SK-N-DZ (cell line): ENCODE data around the gene CFAP100.

Experiments
- DNase-seq: peaks from one replicate; pipeline ENCODE4 v3.0.0-alpha.2; 2015; ENCODE audit warnings: low spot score

Gene CFAP100

GRCh38 chr3:126421573-126422119 lies 26.9 kb downstream of the CFAP100 start:
- DNase-seq = no peak

- no peak for DNase-seq
These were observed 27.4 kb downstream of the CFAP100 start for GRCh38 chr3:126422121-126422520.

- no peak for DNase-seq
These were observed 27.9 kb downstream of the CFAP100 start for GRCh38 chr3:126422571-126423091.

- no peak for DNase-seq
These were observed 28.7 kb downstream of the CFAP100 start for GRCh38 chr3:126423191-126424038.

GRCh38 chr3:126424039-126424717 lies 29.5 kb downstream of the CFAP100 start:
- DNase-seq = no peak

- DNase-seq = no peak
These were observed 30.0 kb downstream of the CFAP100 start for GRCh38 chr3:126424751-126425150.

- no peak for DNase-seq
These were observed 36.4 kb downstream of the CFAP100 start for GRCh38 chr3:126431103-126431534.

- DNase-seq = no peak
These were observed 37.8 kb downstream of the CFAP100 start for GRCh38 chr3:126432361-126433104.

GRCh38 chr3:126433105-126433430 lies 38.4 kb downstream of the CFAP100 start:
- no peak for DNase-seq

GRCh38 chr3:126433496-126434263 lies 39.0 kb downstream of the CFAP100 start:
- DNase-seq = no peak

GRCh38 chr3:126434264-126434590 lies 39.5 kb downstream of the CFAP100 start:
- DNase-seq = no peak

GRCh38 chr3:126434931-126435411 lies 40.3 kb downstream of the CFAP100 start:
- no peak for DNase-seq

- no peak for DNase-seq
These were observed 41.0 kb downstream of the CFAP100 start for GRCh38 chr3:126435456-126436315.

GRCh38 chr3:126436826-126437717 lies 42.4 kb downstream of the CFAP100 start:
- no peak for DNase-seq

GRCh38 chr3:126438186-126438585 lies 43.5 kb downstream of the CFAP100 start:
- no peak for DNase-seq

- no peak for DNase-seq
These were observed 44.0 kb downstream of the CFAP100 start for GRCh38 chr3:126438746-126439145.

GRCh38 chr3:126439346-126439967 lies 44.7 kb downstream of the CFAP100 start:
- DNase-seq = no peak

- DNase-seq = no peak
These were observed 45.4 kb downstream of the CFAP100 start for GRCh38 chr3:126439968-126440708.
